OCI-M1 (cell line): Measurements from ENCODE around the gene PGLYRP4.

Source experiments
- DNase-seq: peaks from one replicate; lab custom pipeline; 2025; lab: John Stamatoyannopoulos, UW

Gene PGLYRP4

GRCh38 chr1:153374071-153374470 is 25.4 kb upstream of the PGLYRP4 start:
- DNase-seq = no peak

- DNase-seq = no peak
Measured at GRCh38 chr1:153372571-153372970, 23.9 kb upstream of the PGLYRP4 start.

GRCh38 chr1:153371231-153371630 is 22.6 kb upstream of the PGLYRP4 start:
- DNase-seq = no peak

GRCh38 chr1:153370146-153370545 is 21.5 kb upstream of the PGLYRP4 start:
- no peak for DNase-seq

GRCh38 chr1:153368495-153368894 is 19.9 kb upstream of the PGLYRP4 start:
- peak; percentile 68 for DNase-seq

- DNase-seq = no peak
Measured at GRCh38 chr1:153367090-153367489, 18.4 kb upstream of the PGLYRP4 start.

GRCh38 chr1:153366261-153366660 is 17.6 kb upstream of the PGLYRP4 start:
- no peak for DNase-seq

- no peak for DNase-seq
Measured at GRCh38 chr1:153365696-153366095, 17.1 kb upstream of the PGLYRP4 start.

GRCh38 chr1:153364766-153365666 is 16.4 kb upstream of the PGLYRP4 start:
- no peak for DNase-seq

GRCh38 chr1:153364156-153364555 is 15.5 kb upstream of the PGLYRP4 start:
- DNase-seq = no peak

GRCh38 chr1:153363641-153364040 is 15.0 kb upstream of the PGLYRP4 start:
- no peak for DNase-seq

GRCh38 chr1:153362187-153362775 is 13.6 kb upstream of the PGLYRP4 start:
- DNase-seq = no peak

GRCh38 chr1:153361480-153362109 is 13.0 kb upstream of the PGLYRP4 start:
- no peak for DNase-seq

GRCh38 chr1:153360592-153361479 is 12.2 kb upstream of the PGLYRP4 start:
- no peak for DNase-seq

GRCh38 chr1:153360190-153360589 is 11.5 kb upstream of the PGLYRP4 start:
- no peak for DNase-seq

GRCh38 chr1:153359241-153359640 is 10.6 kb upstream of the PGLYRP4 start:
- no peak for DNase-seq

GRCh38 chr1:153358691-153358975 is 10.0 kb upstream of the PGLYRP4 start:
- DNase-seq = no peak

GRCh38 chr1:153357853-153358690 is 9.4 kb upstream of the PGLYRP4 start, which contains the start of gene S100A9:
Gene S100A9, plus strand, starts transcription at chr1:153357854. Its CDS starts 430 bp downstream, at chr1:153358284.
- DNase-seq = no peak

- no peak for DNase-seq
Measured at GRCh38 chr1:153357076-153357852, 8.6 kb upstream of the PGLYRP4 start.

GRCh38 chr1:153356392-153357075 is 7.9 kb upstream of the PGLYRP4 start:
- DNase-seq = no peak
